Natural killer cell treated with Interleukin-12 subunit alpha and Interleukin-12 subunit beta and Interleukin-15 and Interleukin-18, amount 100 ng/mL, for 72 hours (primary cell): Measurements from ENCODE around the gene RARB. TPM values are rescaled to one million over a fixed set of nuclear protein-coding genes. Genes with fewer than 3 reads are reported as not detected.

Source experiments
- ATAC-seq, 2 donors: fragments of 150-1000 bp; cut with Tn5 transposase in 1 of 2; sonication (Bioruptor Pico), chemical (Tn5 transposase) in 1 of 2; 2 replicates each; pipeline ENCODE4 v1.10.0; 2021
- DNase-seq: peaks from one replicate; pipeline ENCODE4 v3.0.0; 2022; ENCODE audit warnings: low spot score
- H3K27ac Mint-ChIP-seq, 2 donors: 1 replicate in 1 of 2; 2 replicates in 1 of 2; pipeline ENCODE4 v1.8.0; 2022; ENCODE audit warnings: mixed read lengths in 2 of 2, mild to moderate bottlenecking in 1 of 2, moderate library complexity in 1 of 2
- H3K27me3 Mint-ChIP-seq, 2 donors: 1 replicate in 1 of 2; 2 replicates in 1 of 2; pipeline ENCODE4 v1.8.0; 2022; ENCODE audit warnings: mixed read lengths in 2 of 2
- H3K36me3 Mint-ChIP-seq: one replicate; pipeline ENCODE4 v1.8.0; 2022; ENCODE audit warnings: mixed read lengths
- H3K4me1 Mint-ChIP-seq, 2 donors: 1 replicate in 1 of 2; 2 replicates in 1 of 2; pipeline ENCODE4 v1.8.0; 2022; ENCODE audit warnings: low read depth in 2 of 2, mixed read lengths in 2 of 2, mild to moderate bottlenecking in 1 of 2
- H3K4me3 Mint-ChIP-seq: one replicate; pipeline ENCODE4 v1.8.0; 2022; ENCODE audit warnings: mixed read lengths
- H3K9me3 Mint-ChIP-seq: 2 replicates; pipeline ENCODE4 v1.8.0; 2022; ENCODE audit warnings: mixed read lengths
- total RNA-seq, 2 donors: library from RNA; stranded (reverse); gene quantifications; one replicate each; pipeline ENCODE4 v1.2.3, GENCODE V29; 2022

Gene RARB
- total RNA-seq, 2 donors from 2014 or later = not detected

GRCh38 chr3:25404569-25404968 lies 23.5 kb upstream of the RARB start:
- Mint-ChIP-seq H3K4me3 (no peak overlapping the region), H3K27ac (no peak overlapping the region), H3K27me3 (peaks cover 10 to 17% of the 10 kb centered on the region in 2 donors), H3K36me3 (no peaks in the 10 kb centered on the region), H3K4me1 (no peaks in the 10 kb centered on the region), H3K9me3 (no peaks in the 10 kb centered on the region)
- DNase-seq = no peak
- no peak for ATAC-seq

GRCh38 chr3:25405335-25405734 lies 22.7 kb upstream of the RARB start:
- no peak overlapping the region for H3K27ac Mint-ChIP-seq
- peaks cover 9 to 17% of the 10 kb centered on the region in 2 donors for H3K27me3 Mint-ChIP-seq
- DNase-seq (no peak), ATAC-seq (no peak)
- no peaks in the 10 kb centered on the region for H3K36me3 Mint-ChIP-seq
- H3K4me3 Mint-ChIP-seq = no peak overlapping the region
- H3K4me1 Mint-ChIP-seq = no peaks in the 10 kb centered on the region
- H3K9me3 Mint-ChIP-seq = no peaks in the 10 kb centered on the region

- H3K4me3 Mint-ChIP-seq = no peak overlapping the region
- peaks cover 11 to 16% of the 10 kb centered on the region in 2 donors for H3K27me3 Mint-ChIP-seq
- no peak for ATAC-seq
- H3K9me3 Mint-ChIP-seq = no peaks in the 10 kb centered on the region
- no peak overlapping the region for H3K27ac Mint-ChIP-seq
- no peaks in the 10 kb centered on the region for H3K36me3 Mint-ChIP-seq
- H3K4me1 Mint-ChIP-seq = no peaks in the 10 kb centered on the region
- DNase-seq = no peak
Measured at GRCh38 chr3:25410703-25411102, 17.4 kb upstream of the RARB start.

- H3K36me3 Mint-ChIP-seq = no peaks in the 10 kb centered on the region
- no peaks in the 10 kb centered on the region for H3K4me1 Mint-ChIP-seq
- H3K27me3 Mint-ChIP-seq = peaks cover 15 to 21% of the 10 kb centered on the region in 2 donors
- H3K27ac Mint-ChIP-seq = no peak overlapping the region
- H3K4me3 Mint-ChIP-seq = no peak overlapping the region
- no peak for DNase-seq
- ATAC-seq = no peak
- no peaks in the 10 kb centered on the region for H3K9me3 Mint-ChIP-seq
Measured at GRCh38 chr3:25412269-25412668, 15.8 kb upstream of the RARB start.

GRCh38 chr3:25416176-25416575 lies 11.9 kb upstream of the RARB start:
- H3K27me3 Mint-ChIP-seq = peaks cover 17 to 45% of the 10 kb centered on the region in 2 donors
- H3K4me3 Mint-ChIP-seq = no peak overlapping the region
- peaks cover 4% of the 10 kb centered on the region for H3K36me3 Mint-ChIP-seq
- DNase-seq = no peak
- peaks cover 0 to 3% of the 10 kb centered on the region in 2 donors for H3K4me1 Mint-ChIP-seq
- no peaks in the 10 kb centered on the region for H3K9me3 Mint-ChIP-seq
- no peak for ATAC-seq
- no peak overlapping the region for H3K27ac Mint-ChIP-seq

GRCh38 chr3:25418596-25418995 lies 9.5 kb upstream of the RARB start:
- peaks cover 24 to 49% of the 10 kb centered on the region in 2 donors for H3K27me3 Mint-ChIP-seq
- no peak overlapping the region for H3K4me3 Mint-ChIP-seq
- ATAC-seq (no peak), DNase-seq (no peak)
- H3K36me3 Mint-ChIP-seq = peaks cover 4% of the 10 kb centered on the region
- no peak overlapping the region for H3K27ac Mint-ChIP-seq
- H3K9me3 Mint-ChIP-seq = no peaks in the 10 kb centered on the region
- peaks cover 0 to 3% of the 10 kb centered on the region in 2 donors for H3K4me1 Mint-ChIP-seq

- no peak overlapping the region for H3K4me3 Mint-ChIP-seq
- ATAC-seq (no peak), DNase-seq (no peak)
- peaks cover 4% of the 10 kb centered on the region for H3K36me3 Mint-ChIP-seq
- H3K27ac Mint-ChIP-seq = no peak overlapping the region
- H3K27me3 Mint-ChIP-seq = peaks cover 22 to 49% of the 10 kb centered on the region in 2 donors
- H3K4me1 Mint-ChIP-seq = peaks cover 0 to 3% of the 10 kb centered on the region in 2 donors
- no peaks in the 10 kb centered on the region for H3K9me3 Mint-ChIP-seq
Measured at GRCh38 chr3:25419251-25419650, 8.8 kb upstream of the RARB start.

- H3K9me3 Mint-ChIP-seq = no peaks in the 10 kb centered on the region
- no peak for DNase-seq
- no peak overlapping the region for H3K4me3 Mint-ChIP-seq
- peaks cover 4% of the 10 kb centered on the region for H3K36me3 Mint-ChIP-seq
- H3K27me3 Mint-ChIP-seq = peaks cover 22 to 55% of the 10 kb centered on the region in 2 donors
- no peak for ATAC-seq
- no peak overlapping the region for H3K27ac Mint-ChIP-seq
- peaks cover 0 to 3% of the 10 kb centered on the region in 2 donors for H3K4me1 Mint-ChIP-seq
Measured at GRCh38 chr3:25420147-25420546, 7.9 kb upstream of the RARB start.

- Mint-ChIP-seq H3K4me3 (no peak overlapping the region), H3K27ac (no peak overlapping the region), H3K4me1 (peaks cover 0 to 3% of the 10 kb centered on the region in 2 donors), H3K9me3 (no peaks in the 10 kb centered on the region), H3K36me3 (peaks cover 4% of the 10 kb centered on the region), H3K27me3 (peaks cover 25 to 52% of the 10 kb centered on the region in 2 donors)
- ATAC-seq (no peak), DNase-seq (no peak)
Measured at GRCh38 chr3:25420885-25421284, 7.2 kb upstream of the RARB start.

- no peak overlapping the region for H3K4me3 Mint-ChIP-seq
- no peak for ATAC-seq
- no peak for DNase-seq
- peaks cover 33 to 60% of the 10 kb centered on the region in 2 donors for H3K27me3 Mint-ChIP-seq
- H3K9me3 Mint-ChIP-seq = no peaks in the 10 kb centered on the region
- H3K27ac Mint-ChIP-seq = no peak overlapping the region
- peaks cover 0 to 3% of the 10 kb centered on the region in 2 donors for H3K4me1 Mint-ChIP-seq
- H3K36me3 Mint-ChIP-seq = peaks cover 4% of the 10 kb centered on the region
Measured at GRCh38 chr3:25421747-25422146, 6.3 kb upstream of the RARB start.

GRCh38 chr3:25423780-25424588 lies 4.1 kb upstream of the RARB start:
- ATAC-seq = no peak

GRCh38 chr3:25424614-25425013 lies 3.4 kb upstream of the RARB start:
- Mint-ChIP-seq H3K4me1 (peaks cover 6 to 18% of the 10 kb centered on the region in 2 donors), H3K27ac (no peak overlapping the region), H3K4me3 (no peak overlapping the region), H3K27me3 (peaks cover 42 to 71% of the 10 kb centered on the region in 2 donors), H3K9me3 (no peaks in the 10 kb centered on the region), H3K36me3 (no peaks in the 10 kb centered on the region)
- ATAC-seq = no peak
- DNase-seq = no peak

More at GRCh38 chr3:25423780-25424588, 4.1 kb upstream of the RARB start:
- no peak overlapping the region for H3K4me3 Mint-ChIP-seq
- no peaks in the 10 kb centered on the region for H3K9me3 Mint-ChIP-seq
- no peak overlapping the region for H3K27ac Mint-ChIP-seq
- DNase-seq = no peak
- H3K36me3 Mint-ChIP-seq = no peaks in the 10 kb centered on the region
- peaks cover 44 to 70% of the 10 kb centered on the region in 2 donors for H3K27me3 Mint-ChIP-seq
- peaks cover 6 to 18% of the 10 kb centered on the region in 2 donors for H3K4me1 Mint-ChIP-seq

GRCh38 chr3:25426408-25426807 lies 1.7 kb upstream of the RARB start:
- peaks cover 6 to 15% of the 10 kb centered on the region in 2 donors for H3K4me1 Mint-ChIP-seq
- no peak overlapping the region for H3K4me3 Mint-ChIP-seq
- ATAC-seq (no peak), DNase-seq (no peak)
- H3K27me3 Mint-ChIP-seq = peaks cover 43 to 72% of the 10 kb centered on the region in 2 donors
- H3K36me3 Mint-ChIP-seq = no peaks in the 10 kb centered on the region
- H3K9me3 Mint-ChIP-seq = no peaks in the 10 kb centered on the region
- H3K27ac Mint-ChIP-seq = no peak overlapping the region

- Mint-ChIP-seq H3K4me1 (peaks cover 6 to 15% of the 10 kb centered on the region in 2 donors), H3K27ac (no peak overlapping the region), H3K36me3 (no peaks in the 10 kb centered on the region), H3K4me3 (peak overlapping the region; percentile 51), H3K9me3 (no peaks in the 10 kb centered on the region), H3K27me3 (peaks cover 46 to 74% of the 10 kb centered on the region in 2 donors)
- DNase-seq (no peak), ATAC-seq (no peak)
Measured at GRCh38 chr3:25427155-25427554, 908 bp upstream of the RARB start.
